GM21529 (cell line): ENCODE measurements around the gene SYT2.
"Not testable (repeated sequence)": the region's sequence is repeated elsewhere in the genome, so short reads cannot be mapped to it uniquely, and the experiment has no call there.

ENCODE experiments used
- ATAC-seq: cut with Tn5 transposase; IDR thresholded peaks from one replicate; pipeline ENCODE4 v1.9.1; 2021; ENCODE audit not compliant: unreplicated experiment

The SYT2 gene

DNA sequence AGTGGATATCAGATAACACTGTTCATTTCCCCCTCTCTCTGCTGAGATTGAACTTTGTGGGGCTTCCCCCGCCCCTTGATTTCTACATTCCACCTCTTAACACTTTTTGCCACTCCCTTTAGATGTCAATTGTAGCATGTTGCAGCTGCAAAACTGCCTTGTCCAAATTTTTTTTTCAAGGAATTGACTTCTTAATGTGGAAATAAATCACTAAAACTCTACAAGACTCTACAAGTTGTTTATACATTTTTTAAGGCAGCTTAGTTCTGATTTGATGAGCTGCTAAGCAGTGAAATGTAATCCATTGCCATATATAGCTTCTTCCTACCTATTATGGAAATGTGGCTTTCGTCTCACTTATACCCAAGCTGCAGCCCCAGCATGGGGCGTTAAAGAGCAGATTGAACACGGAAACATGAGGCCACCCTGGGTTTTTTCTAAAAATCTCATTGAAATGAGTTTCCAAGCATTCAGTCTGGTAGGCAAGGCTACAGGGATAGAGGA, 132.2 kb downstream of the SYT2 start:
- no peak for ATAC-seq

DNA sequence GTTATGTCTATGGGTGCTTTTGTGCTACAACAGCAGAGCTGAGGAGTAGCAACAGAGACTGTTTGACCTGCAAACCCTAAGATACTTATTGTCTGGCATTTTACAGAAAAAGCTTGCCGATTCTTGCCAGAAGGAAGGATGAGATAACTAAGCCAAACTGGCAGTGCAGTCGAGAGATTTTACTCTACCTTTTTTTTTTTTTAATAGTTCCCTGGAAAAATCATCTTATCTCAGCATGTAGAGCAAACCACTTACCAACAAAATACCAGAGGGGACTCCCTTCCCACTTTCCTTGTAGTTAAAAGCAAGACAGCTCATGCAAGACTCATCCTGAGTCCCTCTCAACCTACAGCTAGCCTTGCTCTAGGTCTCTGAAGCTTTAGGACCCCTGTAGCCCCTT, 132.9 kb downstream of the SYT2 start:
- ATAC-seq: no peak

DNA sequence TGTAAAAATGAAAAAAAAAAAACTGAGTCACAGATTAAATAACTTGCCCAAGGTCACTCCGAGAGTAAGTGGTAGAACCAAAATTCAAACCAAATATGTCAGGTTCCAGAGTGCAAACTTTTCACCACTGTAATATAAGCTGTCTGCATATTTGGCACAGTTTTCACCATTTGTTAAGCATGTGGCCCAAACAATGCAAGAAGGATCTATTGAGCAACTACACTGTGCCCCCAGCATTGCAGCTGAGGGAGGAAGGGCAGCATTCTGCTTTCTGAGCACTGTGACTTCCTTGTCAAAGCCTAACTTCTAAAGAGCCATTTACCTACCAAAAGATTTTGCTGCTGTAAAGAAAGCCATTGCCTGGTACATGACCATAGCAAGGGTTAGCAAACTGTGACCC, 133.4 kb downstream of the SYT2 start:
- no peak for ATAC-seq

DNA sequence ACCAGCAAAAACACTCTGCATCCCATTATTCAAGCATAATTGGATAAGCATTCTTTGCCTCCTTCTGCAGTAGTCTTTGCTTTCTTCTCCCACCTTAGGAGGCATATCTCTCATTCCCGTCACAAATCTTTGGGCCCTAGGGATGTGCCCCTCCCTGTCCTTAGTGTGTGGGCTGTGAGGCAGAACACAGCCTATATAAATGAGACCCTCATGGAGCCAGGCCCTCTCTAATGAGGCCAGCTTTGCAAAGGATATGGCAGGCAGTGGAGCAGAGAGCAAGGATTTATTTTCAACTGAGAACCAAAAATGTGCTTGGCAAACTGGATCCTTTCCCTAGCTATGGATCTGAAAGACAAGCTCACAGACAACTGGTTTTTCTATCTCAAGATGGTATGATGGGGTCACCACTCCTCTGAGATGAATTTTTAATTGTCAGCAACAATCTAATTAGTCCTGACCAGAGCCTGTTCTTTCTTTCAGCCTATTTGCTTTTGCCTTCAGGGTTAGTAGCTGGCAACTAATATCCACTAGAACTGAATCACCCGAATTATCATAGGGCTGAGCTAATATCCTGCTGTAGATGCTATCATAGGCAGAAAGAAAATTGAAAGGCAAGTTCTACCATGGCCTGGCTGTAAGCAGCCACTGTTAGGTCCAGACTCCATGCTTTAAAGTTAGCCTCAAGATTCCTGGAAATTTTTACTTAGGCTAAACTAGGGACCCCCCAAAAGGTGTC, 134.2 kb downstream of the SYT2 start:
- no peak for ATAC-seq

DNA sequence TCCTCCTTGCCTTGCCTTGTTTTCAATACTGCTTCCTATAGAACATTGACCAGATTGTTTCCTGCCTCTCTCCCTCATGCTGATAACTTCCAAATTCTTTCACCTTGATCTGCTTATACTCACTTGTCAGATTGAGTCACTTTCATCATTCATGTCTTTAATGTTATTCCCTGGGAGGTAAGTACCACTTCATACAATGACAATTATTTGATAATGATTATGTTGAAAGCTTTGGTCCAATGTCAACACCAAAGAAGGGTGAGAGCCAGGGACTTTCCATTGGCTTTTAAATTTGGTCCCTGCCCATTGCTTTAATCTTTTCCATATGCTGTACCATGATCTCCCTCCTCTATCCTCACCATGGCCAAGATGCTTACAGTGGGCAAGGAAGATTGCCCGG, 137.4 kb downstream of the SYT2 start:
- ATAC-seq: no peak

DNA sequence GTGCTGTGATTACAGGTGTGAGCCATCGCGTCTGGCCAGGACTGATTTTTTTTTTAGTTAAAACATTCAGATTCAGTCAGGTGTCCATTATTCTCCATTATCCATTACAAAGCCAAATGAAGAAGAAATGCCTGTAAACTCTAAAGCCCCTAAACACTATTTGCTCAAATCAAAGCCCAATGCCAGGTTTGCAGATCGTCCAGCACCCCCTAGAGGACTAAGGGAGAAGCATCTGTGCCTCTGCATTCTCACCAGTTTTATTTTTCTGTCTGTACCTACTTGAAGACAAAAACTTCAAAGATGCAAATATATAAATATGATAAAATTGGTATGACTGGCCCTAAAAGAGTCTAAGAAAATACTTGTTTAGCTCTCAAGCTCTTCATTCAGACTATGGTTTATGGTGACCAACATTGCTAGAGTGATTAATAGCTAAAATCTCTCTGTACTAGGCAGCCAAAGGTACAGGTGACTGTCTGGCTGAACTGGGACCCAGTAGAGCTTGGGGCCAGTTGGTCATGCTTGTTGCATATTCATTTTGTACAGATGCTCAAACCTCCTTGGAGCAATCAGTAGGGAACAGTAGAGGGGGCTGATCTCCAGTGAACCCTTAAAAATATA, 138.4 kb downstream of the SYT2 start:
- no peak for ATAC-seq

DNA sequence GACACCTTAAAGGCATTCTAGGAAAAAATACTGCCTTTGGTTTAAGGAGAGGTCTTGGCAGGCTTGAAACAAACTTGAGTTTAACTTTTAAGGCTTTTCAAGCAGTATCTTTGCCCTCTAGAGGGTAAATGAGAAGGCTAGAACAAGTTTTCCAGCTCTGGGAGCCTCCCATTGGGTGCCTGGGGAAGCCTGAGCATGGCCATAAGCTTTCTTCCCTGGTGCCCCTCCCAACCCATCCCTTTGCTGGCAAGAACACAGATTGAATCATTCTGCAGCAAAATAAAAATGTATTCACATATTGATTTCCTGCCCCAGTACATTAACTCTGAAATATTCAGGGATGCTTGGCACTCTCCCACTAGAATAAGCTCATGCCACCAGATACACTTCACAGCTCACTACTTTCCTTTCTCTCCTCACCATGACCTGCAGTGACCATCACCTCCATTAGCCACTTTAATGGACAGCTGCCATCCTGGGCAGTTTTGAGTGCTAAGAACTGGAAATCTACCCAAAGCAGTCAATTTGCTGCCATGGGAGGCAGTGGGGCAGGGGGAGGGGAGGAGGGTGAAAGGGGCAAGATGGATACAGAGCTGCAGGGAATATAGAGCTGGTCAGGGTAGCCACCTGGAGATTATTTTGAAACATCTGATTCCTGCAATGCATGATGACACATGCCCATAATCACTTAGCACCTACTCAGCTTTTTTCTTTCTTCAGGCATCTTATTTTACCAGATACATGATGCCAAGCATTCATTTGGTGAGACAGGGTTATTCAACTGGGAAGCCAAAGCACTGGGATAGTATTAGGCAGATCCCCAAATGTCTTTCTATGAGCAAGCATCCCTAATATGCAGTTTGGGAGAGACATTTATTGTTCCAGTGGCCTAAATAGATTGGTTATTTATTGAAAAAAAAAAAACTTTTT, 140.6 kb downstream of the SYT2 start:
- no peak for ATAC-seq

DNA sequence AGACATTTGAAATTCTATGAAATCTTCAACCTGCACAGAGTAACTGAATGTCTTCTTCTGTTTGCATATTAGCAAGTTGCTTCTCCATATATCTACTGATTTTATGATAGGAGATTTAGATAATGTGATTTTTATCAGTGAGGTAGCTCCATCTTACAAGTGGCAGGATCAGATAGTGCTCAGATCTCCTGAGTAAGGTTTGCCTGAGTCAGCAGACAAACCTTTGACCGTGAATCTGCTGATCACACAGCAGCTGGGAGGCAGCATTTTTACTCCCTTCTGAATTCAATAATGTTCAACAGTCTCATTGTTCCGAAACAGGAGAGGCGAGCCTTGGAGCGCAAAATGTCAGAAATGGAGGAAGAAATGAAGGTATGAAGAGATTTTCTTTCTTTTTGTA, 141.4 kb downstream of the SYT2 start:
- ATAC-seq: no peak

DNA sequence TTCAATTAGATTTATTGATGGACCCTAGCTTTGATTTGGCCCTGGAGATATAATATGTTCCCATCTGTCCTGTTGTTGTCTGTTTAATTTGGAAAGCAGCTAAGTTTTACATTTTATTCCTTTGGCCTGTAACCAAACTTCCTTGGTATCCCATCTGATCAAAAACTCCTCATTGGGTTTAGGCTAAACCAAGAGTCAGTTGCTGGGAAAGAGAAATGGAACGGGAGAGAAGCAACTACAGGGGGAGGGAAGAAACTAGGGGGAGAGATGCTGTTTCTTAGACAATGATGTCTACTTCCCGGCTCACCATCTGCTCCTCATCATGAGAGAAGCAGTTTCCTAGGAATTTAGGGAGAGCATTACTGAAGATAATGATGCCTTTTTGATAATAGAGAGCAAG, 141.8 kb downstream of the SYT2 start:
- ATAC-seq: no peak

DNA sequence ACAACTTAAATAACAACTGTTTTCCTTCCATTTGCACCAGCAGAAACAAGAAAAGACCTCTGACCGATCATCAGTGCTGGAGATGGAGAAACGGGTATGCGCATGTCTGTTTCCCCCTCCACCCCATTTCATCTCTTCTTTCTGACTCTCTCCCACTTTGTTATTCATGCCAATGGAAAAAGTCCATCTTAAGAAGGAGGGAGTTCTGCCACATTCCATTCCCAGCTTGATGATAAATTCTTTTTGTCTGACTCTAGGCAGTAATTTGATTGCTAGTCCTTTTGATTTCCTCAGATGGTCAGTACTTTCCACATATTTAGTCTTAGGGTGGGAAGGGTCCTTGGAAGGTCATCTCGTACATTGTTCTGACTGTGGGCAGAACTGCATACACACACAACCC, 142.5 kb downstream of the SYT2 start:
- ATAC-seq: no peak

DNA sequence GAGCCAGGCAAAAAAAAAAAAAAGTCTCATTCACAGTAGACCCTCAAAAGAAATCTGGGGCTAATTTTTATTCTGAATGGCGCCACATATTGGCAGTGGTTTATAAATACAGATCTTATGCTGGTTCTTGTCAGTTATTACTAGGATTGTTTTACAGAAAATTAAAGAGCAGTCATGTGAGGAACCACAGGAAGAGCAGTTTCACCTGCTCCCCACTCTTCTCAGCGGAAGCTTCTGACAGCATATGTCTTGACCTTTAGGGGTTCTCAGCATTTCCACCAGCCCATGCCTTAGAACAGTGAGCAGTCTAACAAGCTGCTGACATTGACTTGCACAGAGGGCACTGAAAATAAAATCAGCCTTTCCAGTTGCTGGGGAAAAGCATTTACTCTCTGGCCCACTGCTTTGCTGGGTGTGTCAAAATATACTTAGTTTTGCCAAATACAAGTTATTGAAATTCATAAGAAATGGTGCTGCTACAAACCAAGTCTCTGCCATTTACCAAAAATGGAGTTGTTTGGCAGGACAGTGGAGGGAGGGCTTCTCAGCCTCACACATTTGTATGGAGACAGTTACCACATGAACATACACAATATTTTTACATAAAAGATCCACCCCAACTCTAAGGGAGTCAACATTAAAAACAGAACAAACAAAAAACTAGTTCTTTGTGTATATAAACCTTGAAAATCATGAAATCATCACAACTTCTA, 144.2 kb downstream of the SYT2 start:
- peak; percentile 85 for ATAC-seq

DNA sequence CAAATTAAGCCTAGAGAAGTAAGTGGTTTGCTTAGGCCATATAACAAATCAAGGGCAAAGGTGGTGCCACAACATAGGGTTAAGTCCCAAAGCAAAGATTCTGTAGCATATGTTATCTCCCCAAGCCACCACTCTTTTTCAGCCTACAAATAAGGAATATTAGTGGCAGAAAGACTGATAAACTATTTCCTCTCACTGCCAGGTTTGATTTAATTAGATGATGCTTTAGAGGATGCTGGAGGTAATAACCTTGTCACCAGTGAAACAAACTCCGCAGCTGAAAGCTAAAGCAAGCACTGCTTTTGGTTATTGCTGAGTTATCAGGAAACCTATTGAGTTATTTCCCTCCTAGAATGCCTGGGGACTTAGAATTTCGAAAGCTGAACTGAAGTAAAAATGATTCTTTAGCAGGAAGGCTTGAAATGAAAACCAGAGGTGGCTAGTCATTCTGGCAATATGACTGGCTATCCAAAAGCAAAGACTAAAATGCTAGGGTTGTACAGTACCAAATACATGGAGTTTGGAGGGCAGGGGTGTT, 145.2 kb downstream of the SYT2 start:
- no peak for ATAC-seq

DNA sequence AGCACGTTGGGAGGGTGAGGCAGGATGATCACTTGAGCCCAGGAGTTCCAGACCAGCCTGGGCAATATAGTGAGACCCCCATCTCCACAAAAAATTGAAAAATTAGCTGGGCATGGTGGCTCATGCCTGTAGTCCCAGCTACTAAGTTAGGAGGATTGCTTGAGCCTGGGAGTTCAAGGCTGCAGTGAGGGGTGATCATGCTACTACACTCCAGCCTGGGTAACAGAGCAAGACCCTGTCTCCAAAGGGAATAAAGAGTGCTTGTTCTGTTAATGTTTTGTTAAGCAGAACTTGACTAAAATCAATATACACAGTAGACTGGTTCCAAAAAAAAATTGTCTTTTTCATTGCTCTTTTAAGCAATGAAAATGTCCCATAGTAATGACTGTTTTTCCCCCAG, 146.4 kb downstream of the SYT2 start:
- ATAC-seq: no peak

DNA sequence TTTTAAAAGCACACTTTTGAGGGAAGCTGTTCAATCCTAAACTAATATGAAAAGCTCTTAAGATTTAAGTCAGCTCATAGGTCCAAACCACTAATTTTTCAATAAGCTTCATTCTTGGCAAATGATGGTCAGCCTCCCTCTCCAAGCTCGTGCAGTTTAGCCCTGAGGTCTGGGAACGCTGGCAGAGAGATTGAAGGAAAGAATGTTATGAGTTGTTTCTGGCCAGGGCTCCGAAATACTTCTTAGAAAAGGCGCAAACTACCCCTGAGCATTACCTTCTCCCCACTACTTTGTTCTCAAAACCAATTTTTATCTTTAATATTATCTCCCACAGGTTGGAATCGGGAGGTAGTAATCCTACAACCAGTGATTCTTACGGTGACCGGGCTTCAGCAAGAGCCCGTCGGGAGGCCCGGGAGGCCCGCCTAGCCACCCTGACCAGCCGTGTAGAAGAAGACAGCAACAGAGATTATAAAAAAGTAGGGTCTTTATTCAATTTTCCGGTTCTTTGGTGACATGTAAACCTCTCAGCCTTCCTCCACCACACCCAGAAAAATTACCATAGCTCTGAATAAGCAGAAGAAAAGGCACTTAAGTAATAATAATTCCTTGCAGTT, 147.7 kb downstream of the SYT2 start:
- ATAC-seq: no peak

DNA sequence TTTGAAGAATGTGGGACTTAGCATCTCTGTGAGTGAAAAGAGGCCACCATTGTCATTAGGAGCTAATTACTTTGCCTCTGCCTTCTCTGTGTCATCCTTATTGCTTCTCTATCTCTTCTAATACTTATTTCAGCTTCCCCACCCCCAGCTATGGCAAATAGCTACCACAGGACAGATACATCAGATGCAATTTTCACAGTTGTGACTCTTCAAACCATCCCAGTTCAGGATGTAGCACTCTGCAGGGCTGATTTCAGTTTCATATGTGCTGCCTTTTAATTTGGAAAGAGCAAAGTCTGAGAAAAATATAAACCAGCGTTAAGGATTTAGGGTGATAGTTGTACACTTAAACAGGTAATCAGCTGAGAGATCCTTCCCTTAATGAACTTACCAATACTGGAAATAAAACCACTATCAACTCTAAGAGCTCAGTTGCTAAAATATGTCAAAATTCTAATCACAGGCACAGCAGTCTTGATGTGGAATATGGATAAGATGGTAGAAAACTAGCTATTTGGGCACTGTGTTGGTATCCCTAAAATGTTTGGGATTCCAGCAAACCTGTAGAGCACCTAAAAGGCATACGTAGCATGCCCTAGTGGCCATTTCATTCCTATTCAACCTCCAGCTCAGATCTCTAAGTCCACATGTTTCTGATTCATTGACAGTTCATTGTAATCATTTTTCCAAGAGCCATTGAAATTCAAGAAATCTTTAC, 148.4 kb downstream of the SYT2 start:
- no peak for ATAC-seq

DNA sequence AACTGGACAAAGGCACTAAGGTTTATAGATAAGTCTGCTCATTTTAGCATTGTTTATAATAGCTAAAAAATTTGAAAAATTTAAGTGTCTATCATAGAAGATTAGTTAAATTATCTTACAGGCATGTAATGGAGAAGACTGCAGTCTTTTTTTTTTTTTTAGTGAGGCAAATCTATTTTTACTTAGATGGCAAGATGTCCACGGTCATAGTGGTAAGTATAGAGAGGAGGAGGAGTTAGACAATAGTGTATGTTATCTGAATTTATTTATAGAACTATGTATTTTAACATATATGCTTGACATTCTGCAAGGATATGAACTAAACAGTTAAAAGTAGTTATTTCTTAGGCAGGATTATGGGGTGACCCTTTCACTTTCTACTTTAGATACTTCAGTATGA, 149.0 kb downstream of the SYT2 start:
- no peak for ATAC-seq

DNA sequence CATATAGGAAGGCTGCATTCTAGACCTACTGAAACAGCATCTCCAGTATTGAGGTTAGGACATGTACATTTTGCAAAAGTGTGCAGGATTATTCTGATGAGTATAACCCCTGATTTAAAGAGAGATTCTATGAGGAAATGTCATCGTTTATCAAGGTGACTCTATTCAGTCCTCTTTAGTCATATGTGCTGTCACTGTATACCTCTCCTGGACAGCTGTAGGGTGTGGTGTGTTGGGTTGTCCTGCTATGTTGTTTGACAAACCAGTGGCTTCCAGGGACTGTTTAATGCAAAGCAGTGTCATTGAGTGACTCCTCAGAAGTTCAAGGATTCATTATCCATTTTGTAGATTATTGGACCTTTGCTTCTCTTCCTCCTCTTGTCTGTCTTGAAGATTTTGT, 152.6 kb downstream of the SYT2 start:
- not testable (repeated sequence) for ATAC-seq

DNA sequence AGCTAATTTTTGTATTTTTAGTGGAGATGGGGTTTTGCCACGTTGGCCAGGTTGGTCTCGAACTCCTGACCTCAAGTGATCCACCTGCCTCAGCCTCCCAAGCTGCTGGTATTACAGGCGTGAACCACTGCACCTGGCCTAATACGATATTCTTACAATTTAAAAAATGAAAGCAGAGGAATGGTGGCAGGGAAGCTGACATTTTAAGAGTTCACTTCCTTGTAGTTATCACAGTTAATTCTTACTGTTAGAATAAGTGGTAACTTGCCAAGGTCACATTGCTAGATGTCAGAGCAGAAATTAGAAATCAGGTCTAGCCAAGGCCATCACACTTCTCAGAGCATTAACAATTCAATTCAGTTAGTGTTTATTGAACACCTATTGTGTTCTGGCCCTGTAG, 154.2 kb downstream of the SYT2 start:
- ATAC-seq: not testable (repeated sequence)

DNA sequence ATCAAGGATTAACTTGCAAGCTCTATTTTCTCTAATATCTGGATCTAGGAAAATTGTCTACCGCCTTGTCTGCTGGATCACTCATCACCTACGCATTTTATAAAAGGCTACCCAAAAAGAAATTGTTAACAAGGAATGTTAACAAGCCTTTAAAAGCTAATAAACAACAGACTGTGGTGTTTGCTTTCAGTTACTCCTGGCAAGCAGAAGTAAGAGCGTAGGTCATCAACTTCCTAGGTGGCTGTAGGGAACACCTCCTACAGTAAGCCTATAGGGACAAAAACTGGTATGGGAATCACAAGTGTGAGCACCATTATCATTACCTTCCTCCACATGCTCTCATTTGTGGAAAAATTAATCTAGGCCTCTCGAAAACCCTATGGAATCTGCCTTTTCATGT, 155.6 kb downstream of the SYT2 start:
- ATAC-seq: not testable (repeated sequence)

DNA sequence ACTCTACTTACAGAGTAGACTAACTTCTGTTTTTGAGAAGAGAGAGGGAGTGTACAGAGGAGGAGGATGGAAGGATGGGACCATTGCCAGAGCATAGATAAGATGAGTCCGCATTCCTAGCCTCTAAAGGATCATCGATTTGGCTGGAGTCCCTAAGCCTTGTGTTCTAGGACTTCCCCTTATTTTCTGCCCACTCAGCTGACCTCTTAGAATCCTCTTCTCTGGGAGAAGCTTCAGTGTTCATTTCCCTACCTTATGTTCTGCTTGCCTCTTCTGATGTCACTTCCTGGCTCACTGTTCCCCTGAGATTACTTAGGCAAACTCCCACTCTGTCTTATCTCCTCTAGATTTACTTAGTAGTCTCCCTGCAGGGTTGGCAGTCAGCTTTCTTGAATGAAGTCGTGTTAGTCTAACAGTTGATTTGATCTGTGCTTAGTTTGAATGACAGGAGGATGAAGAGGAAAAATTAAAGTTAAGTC, 156.7 kb downstream of the SYT2 start:
- peak; percentile 63 for ATAC-seq
